NCI-H146 (cell line): Measurements from ENCODE around the gene PAPSS1.
"Not testable (repeated sequence)": the region's sequence is repeated elsewhere in the genome, so short reads cannot be mapped to it uniquely, and the experiment has no call there.

Experiments used
- DNase-seq: peaks from one replicate; lab custom pipeline; 2025; lab: John Stamatoyannopoulos, UW

Gene PAPSS1

GRCh38 chr4:107719922-107720722, at the start of gene PAPSS1:
Gene PAPSS1 (minus strand): TSS chr4:107720234. CDS start chr4:107720179, 55 bp downstream.
- DNase-seq = peak; percentile 95

GRCh38 chr4:107760281-107760947, 40.4 kb upstream of the PAPSS1 start:
- peak; percentile 7 for DNase-seq

GRCh38 chr4:107757864-107758476, 37.9 kb upstream of the PAPSS1 start:
- DNase-seq = peak; percentile 27

- DNase-seq = no peak
These were observed 37.2 kb upstream of the PAPSS1 start for GRCh38 chr4:107757283-107757682.

GRCh38 chr4:107755841-107756356, 35.9 kb upstream of the PAPSS1 start:
- no peak for DNase-seq

GRCh38 chr4:107751670-107752069, 31.6 kb upstream of the PAPSS1 start:
- no peak for DNase-seq

- peak; percentile 84 for DNase-seq
These were observed 27.9 kb upstream of the PAPSS1 start for GRCh38 chr4:107747748-107748486.

- no peak for DNase-seq
These were observed 26.1 kb upstream of the PAPSS1 start for GRCh38 chr4:107746161-107746560.

- DNase-seq = no peak
These were observed 24.5 kb upstream of the PAPSS1 start for GRCh38 chr4:107744532-107744931.

GRCh38 chr4:107743532-107743931, 23.5 kb upstream of the PAPSS1 start:
- no peak for DNase-seq

GRCh38 chr4:107742791-107743190, 22.8 kb upstream of the PAPSS1 start:
- no peak for DNase-seq

GRCh38 chr4:107742196-107742595, 22.2 kb upstream of the PAPSS1 start:
- no peak for DNase-seq

GRCh38 chr4:107740950-107741701, 21.1 kb upstream of the PAPSS1 start:
- peak; percentile 8 for DNase-seq

- peak; percentile 16 for DNase-seq
These were observed 20.3 kb upstream of the PAPSS1 start for GRCh38 chr4:107740381-107740780.

GRCh38 chr4:107737450-107737849, 17.4 kb upstream of the PAPSS1 start:
- DNase-seq = no peak

GRCh38 chr4:107736924-107737448, 17.0 kb upstream of the PAPSS1 start:
- DNase-seq = peak; percentile 64

- no peak for DNase-seq
These were observed 16.0 kb upstream of the PAPSS1 start for GRCh38 chr4:107736037-107736436.

GRCh38 chr4:107734120-107734519, 14.1 kb upstream of the PAPSS1 start:
- DNase-seq = peak; percentile 34

GRCh38 chr4:107733431-107733925, 13.4 kb upstream of the PAPSS1 start:
- DNase-seq = peak; percentile 87

GRCh38 chr4:107729050-107729449, 9.0 kb upstream of the PAPSS1 start:
- DNase-seq = not testable (repeated sequence)
